B cell (primary cell): ENCODE results near the gene NUMA1. TPM values are rescaled to one million over a fixed set of nuclear protein-coding genes. Genes with fewer than 3 reads are reported as not detected.

Experiments used
- ATAC-seq: fragments of 200-7000 bp; cut with Tn5 transposase; one replicate; pipeline ENCODE4 v1.10.0; 2021; ENCODE audit warnings: low read depth, mild to moderate bottlenecking, moderate number of reproducible peaks, moderate library complexity
- CTCF ChIA-PET: fragments of 350-600 bp; sonication (Branson Sonifier 250); formaldehyde crosslinking; loops from one replicate; lab custom pipeline; 2021; ENCODE audit warnings: antibody characterized with exemption, inconsistent platforms; lab: Charles Lee
- POLR2A ChIA-PET: fragments of 350-600 bp; sonication (Branson Sonifier 250); formaldehyde crosslinking; loops from one replicate; lab custom pipeline; 2021; ENCODE audit warnings: antibody characterized with exemption; lab: Charles Lee
- DNase-seq: peaks from one replicate; pipeline ENCODE4 v3.0.0; 2013
- H2AFZ ChIP-seq: 2 replicates; pipeline ENCODE4 v1.6.1; 2012; ENCODE audit warnings: mild to moderate bottlenecking, low read depth, low read length; ENCODE audit not compliant: insufficient read depth, poor library complexity, severe bottlenecking
- H3K27ac ChIP-seq, 2 donors: 1 replicate in 1 of 2; 2 replicates in 1 of 2; pipeline ENCODE4 v1.5.1; 2012 to 2013; ENCODE audit warnings: low read length in 2 of 2, mild to moderate bottlenecking in 2 of 2, moderate library complexity in 1 of 2
- H3K27me3 ChIP-seq, 4 experiments: fragments of 200-600 bp in 1 of 4; sonication (generic) in 1 of 4; replicated peaks in 1 of 4; 1 replicate in 2 of 4; 2 replicates in 2 of 4; pipeline versions ENCODE4 v1.6.1 to v1.7.0; 2013 to 2016; ENCODE audit warnings: low read length in 3 of 4, mild to moderate bottlenecking in 2 of 4, mixed read lengths in 1 of 4, moderate library complexity in 1 of 4; ENCODE audit not compliant: insufficient read depth in 4 of 4, control insufficient read depth in 3 of 4; ENCODE audit errors: control extremely low read depth in 1 of 4
- H3K36me3 ChIP-seq, 2 experiments: replicated peaks in 1 of 2; 1 replicate in 1 of 2; 2 replicates in 1 of 2; pipeline versions ENCODE4 v1.6.1 to v1.7.1; 2013; ENCODE audit warnings: low read length in 1 of 2; ENCODE audit not compliant: insufficient read depth in 2 of 2, control insufficient read depth in 1 of 2; ENCODE audit errors: control extremely low read depth in 1 of 2, extremely low read depth in 1 of 2
- H3K4me1 ChIP-seq, 2 donors: fragments of 200-600 bp in 1 of 2; sonication (generic) in 1 of 2; 1 replicate in 1 of 2; 2 replicates in 1 of 2; pipeline versions ENCODE4 v1.5.1 to v1.6.1; 2013 to 2017; ENCODE audit warnings: low read length in 2 of 2; ENCODE audit not compliant: control insufficient read depth in 2 of 2, insufficient read depth in 2 of 2
- H3K4me2 ChIP-seq: replicated peaks from 2 replicates; pipeline ENCODE3; 2012; ENCODE audit warnings: mild to moderate bottlenecking, low read depth, low read length; ENCODE audit not compliant: poor library complexity, severe bottlenecking
- H3K4me3 ChIP-seq, 5 experiments: fragments of 200-600 bp in 1 of 5; sonication (generic) in 1 of 5; 1 replicate in 3 of 5; 2 replicates in 2 of 5; pipeline versions ENCODE4 v1.5.1 to v1.7.0; 2011 to 2016; ENCODE audit warnings: low read length in 4 of 5, mild to moderate bottlenecking in 4 of 5, low read depth in 2 of 5, control low read depth in 1 of 5, moderate library complexity in 1 of 5; ENCODE audit not compliant: insufficient read depth in 1 of 5; ENCODE audit errors: control extremely low read depth in 1 of 5, extremely low read depth in 1 of 5
- H3K79me2 ChIP-seq: fragments of 200-600 bp; sonication (generic); one replicate; pipeline ENCODE4 v1.6.0; 2016; ENCODE audit warnings: low read length; ENCODE audit not compliant: control insufficient read depth, insufficient read depth
- H3K9ac ChIP-seq: fragments of 200-600 bp; sonication (generic); 2 replicates; pipeline ENCODE4 v1.6.1; 2017; ENCODE audit warnings: mild to moderate bottlenecking, low read length, moderate library complexity
- H3K9me3 ChIP-seq, 3 donors: one replicate each; pipeline versions ENCODE4 v1.6.1 to v1.7.1; 2013; ENCODE audit warnings: low read length in 2 of 3; ENCODE audit not compliant: control insufficient read depth in 2 of 3, insufficient read depth in 1 of 3; ENCODE audit errors: control extremely low read depth in 1 of 3
- H4K20me1 ChIP-seq: 2 replicates; pipeline ENCODE4 v1.6.0; 2012; ENCODE audit warnings: mild to moderate bottlenecking, low read length; ENCODE audit not compliant: insufficient read depth, control insufficient read depth, poor library complexity, severe bottlenecking
- H3K27ac Mint-ChIP-seq: one replicate; pipeline ENCODE4 v1.8.0; 2021; ENCODE audit warnings: mixed read lengths
- H3K27me3 Mint-ChIP-seq: one replicate; pipeline ENCODE4 v1.8.0; 2021; ENCODE audit warnings: mixed read lengths
- H3K4me1 Mint-ChIP-seq: one replicate; pipeline ENCODE4 v1.8.0; 2021; ENCODE audit warnings: mixed read lengths
- H3K4me3 Mint-ChIP-seq: one replicate; pipeline ENCODE4 v1.8.0; 2021; ENCODE audit warnings: mixed read lengths
- H3K9me3 Mint-ChIP-seq: one replicate; pipeline ENCODE4 v1.8.0; 2022; ENCODE audit warnings: mixed read lengths; ENCODE audit not compliant: insufficient read depth
- CTCF ChIP-seq: fragments of 200-600 bp; IDR thresholded peaks from one replicate; pipeline ENCODE4 v1.8.0; 2022; ENCODE audit warnings: antibody characterized with exemption, mild to moderate bottlenecking
- EZH2 ChIP-seq: IDR thresholded peaks from 2 replicates; pipeline ENCODE4 v1.6.1; 2012; ENCODE audit warnings: borderline replicate concordance, low read depth, mild to moderate bottlenecking, moderate library complexity, low read length; ENCODE audit not compliant: insufficient read depth, poor library complexity, severe bottlenecking
- WGBS: methylation state at CpG from one replicate; pipeline ENCODE4 v1.1.5; 2013; ENCODE audit warnings: missing lambda C conversion rate; ENCODE audit not compliant: insufficient coverage; 5-methylcytosine and 5-hydroxymethylcytosine counted together
- intact Hi-C: fragments of 100-400 bp; cut with micrococcal nuclease; formaldehyde crosslinking; loops from one replicate; pipeline ENCODE4 v1.10.0; 2022
- polyA plus RNA-seq: library from polyadenylated mRNA; depleted of rRNA; stranded (reverse); fragments of >200 nt; gene quantifications from 2 replicates; pipeline ENCODE4 v1.2.3, GENCODE V29; 2012
- total RNA-seq, 2 donors: library from RNA; stranded (reverse); fragments of 120-200 nt in 1 of 2; gene quantifications; 1 replicate in 1 of 2; 2 replicates in 1 of 2; pipeline versions ENCODE4 v1.2.3 to v1.2.4, GENCODE V29; 2013 to 2022

The NUMA1 gene
- total and polyA plus RNA-seq, 2 donors (not counting 1 experiment from before 2014, with no cell fraction given), result 186 to 300 TPM

GRCh38 chr11:72102946-72103753 is 22.8 kb upstream of the NUMA1 start, which contains the start of gene LAMTOR1:
Gene LAMTOR1 (minus strand): TSS chr11:72103297. CDS start chr11:72103224, 73 bp downstream.
- peak within 1 kb of the TSS; percentile 76 to 98 (median 84) for H3K4me3 ChIP-seq
- WGBS, result 6% methylated on average over 62 of the region's 64 CpGs
- Mint-ChIP-seq H3K4me3 (peak within 1 kb of the TSS; percentile 95), H3K27me3 (no peaks in the 10 kb centered on the region), H3K9me3 (no peaks in the 10 kb centered on the region), H3K4me1 (peaks cover 41% of the 10 kb centered on the region), H3K27ac (peak within 1 kb of the TSS; percentile 99)
- peak; percentile 98 for DNase-seq
- H3K9ac ChIP-seq, result peak within 1 kb of the TSS; percentile 85
- peaks cover 0 to 30% of the 10 kb centered on the region in 2 experiments for H3K36me3 ChIP-seq
- H3K4me2 ChIP-seq, result peak within 1 kb of the TSS; percentile 94
- peaks cover 29 to 37% of the 10 kb centered on the region in 2 donors for H3K4me1 ChIP-seq
- ChIA-PET CTCF (interaction anchor here (1.2 to 4.7 kb wide), 4 partner anchors 12 to 41 kb away, joined by 3 to 37 read pairs (median 6); no protein-coding TSS in a partner anchor), POLR2A (no interaction called here)
- H2AFZ ChIP-seq, result peak within 1 kb of the TSS; percentile 86
- peaks cover 0 to 8% (median 0%) of the 10 kb centered on the region in 3 donors for H3K9me3 ChIP-seq
- H3K79me2 ChIP-seq, result peaks cover 72% of the 10 kb centered on the region
- intact Hi-C loops, result loop anchor here (1.0 to 5.0 kb wide), 7 partner anchors 9 to 316 kb away; partner anchors contain the start of genes ANAPC15, LRRC51, NUMA1 and XNDC1N
- no peaks in the 10 kb centered on the region for H3K27me3 ChIP-seq
- H3K27ac ChIP-seq, result peak within 1 kb of the TSS; percentile 94 to 96
- peaks cover 19% of the 10 kb centered on the region for H4K20me1 ChIP-seq
- ATAC-seq, result peak; percentile 95
- TF ChIP-seq CTCF (peak; percentile 20), EZH2 (no peak)

GRCh38 chr11:72102631-72102945 is 22.2 kb upstream of the NUMA1 start:
- TF ChIP-seq EZH2 (no peak), CTCF (no peak)
- no peaks in the 10 kb centered on the region for H3K27me3 ChIP-seq

More at GRCh38 chr11:72102631-72102945, 22.2 kb upstream of the NUMA1 start:
- 4% methylated on average over 8 of the region's 9 CpGs for WGBS
- H3K4me3 Mint-ChIP-seq, result peak overlapping the region; percentile 95
- Histone ChIP-seq H3K36me3 (peaks cover 0 to 31% of the 10 kb centered on the region in 2 experiments), H3K4me1 (peaks cover 29 to 37% of the 10 kb centered on the region in 2 donors), H3K27ac (peak overlapping the region; percentile 85 to 96), H3K79me2 (peaks cover 73% of the 10 kb centered on the region), H3K9ac (peak overlapping the region; percentile 85), H3K9me3 (peaks cover 0 to 8% (median 0%) of the 10 kb centered on the region in 3 donors), H4K20me1 (peaks cover 25% of the 10 kb centered on the region), H3K4me3 (peak overlapping the region; percentile 76 to 98 (median 84)), H2AFZ (peak overlapping the region; percentile 86), H3K4me2 (peak overlapping the region; percentile 94)
- POLR2A ChIA-PET, result no interaction called here
- no peaks in the 10 kb centered on the region for H3K27me3 Mint-ChIP-seq
- peaks cover 43% of the 10 kb centered on the region for H3K4me1 Mint-ChIP-seq
- H3K27ac Mint-ChIP-seq, result peak overlapping the region; percentile 99
- intact Hi-C loops, result loop anchor here (2.0 to 5.0 kb wide), 2 partner anchors 40 to 316 kb away; no protein-coding TSS in a partner anchor
- CTCF ChIA-PET, result interaction anchor here (1.0 to 4.7 kb wide), 5 partner anchors 12 to 328 kb away, joined by 3 to 37 read pairs (median 3); no protein-coding TSS in a partner anchor
- no peak for DNase-seq
- no peaks in the 10 kb centered on the region for H3K9me3 Mint-ChIP-seq
- ATAC-seq, result no peak
